Measurements from ENCODE around the gene OR10H1. TPM values are rescaled to one million over a fixed set of nuclear protein-coding genes. Genes with fewer than 3 reads are reported as not detected.
A peak's percentile ranks its signal among the peaks of the same experiment; 100 is the strongest.

OR10H1 gene, protein sequence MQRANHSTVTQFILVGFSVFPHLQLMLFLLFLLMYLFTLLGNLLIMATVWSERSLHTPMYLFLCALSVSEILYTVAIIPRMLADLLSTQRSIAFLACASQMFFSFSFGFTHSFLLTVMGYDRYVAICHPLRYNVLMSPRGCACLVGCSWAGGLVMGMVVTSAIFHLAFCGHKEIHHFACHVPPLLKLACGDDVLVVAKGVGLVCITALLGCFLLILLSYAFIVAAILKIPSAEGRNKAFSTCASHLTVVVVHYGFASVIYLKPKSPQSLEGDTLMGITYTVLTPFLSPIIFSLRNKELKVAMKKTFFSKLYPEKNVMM
- not detected for total RNA-seq
- not detected for polyA plus RNA-seq
- long read RNA-seq, donor 1 = 0 reads
- long read RNA-seq, donor 2 = 0 reads
- long read RNA-seq, donor 3 = 0 reads
- long read RNA-seq, donor 4 = 0 reads
- long read RNA-seq, donor 5 = 0 reads

- ATAC-seq (ENCODE audit: insufficient read depth, low FRiP score) (peak; percentile 58), DNase-seq (no peak)
- WGBS, 2 donors = 65 to 72% methylated on average over 5 of the region's 5 CpGs
- H3K4me1 ChIP-seq (ENCODE audit: control insufficient read depth in 5 of 5, insufficient read depth in 5 of 5, low read length in 5 of 5) = no peaks in the 10 kb centered on the region
- H3K36me3 ChIP-seq (ENCODE audit: control insufficient read depth in 4 of 4, insufficient read depth in 4 of 4, low read length in 4 of 4) = no peaks in the 10 kb centered on the region
- TF ChIP-seq, protein P1, sequence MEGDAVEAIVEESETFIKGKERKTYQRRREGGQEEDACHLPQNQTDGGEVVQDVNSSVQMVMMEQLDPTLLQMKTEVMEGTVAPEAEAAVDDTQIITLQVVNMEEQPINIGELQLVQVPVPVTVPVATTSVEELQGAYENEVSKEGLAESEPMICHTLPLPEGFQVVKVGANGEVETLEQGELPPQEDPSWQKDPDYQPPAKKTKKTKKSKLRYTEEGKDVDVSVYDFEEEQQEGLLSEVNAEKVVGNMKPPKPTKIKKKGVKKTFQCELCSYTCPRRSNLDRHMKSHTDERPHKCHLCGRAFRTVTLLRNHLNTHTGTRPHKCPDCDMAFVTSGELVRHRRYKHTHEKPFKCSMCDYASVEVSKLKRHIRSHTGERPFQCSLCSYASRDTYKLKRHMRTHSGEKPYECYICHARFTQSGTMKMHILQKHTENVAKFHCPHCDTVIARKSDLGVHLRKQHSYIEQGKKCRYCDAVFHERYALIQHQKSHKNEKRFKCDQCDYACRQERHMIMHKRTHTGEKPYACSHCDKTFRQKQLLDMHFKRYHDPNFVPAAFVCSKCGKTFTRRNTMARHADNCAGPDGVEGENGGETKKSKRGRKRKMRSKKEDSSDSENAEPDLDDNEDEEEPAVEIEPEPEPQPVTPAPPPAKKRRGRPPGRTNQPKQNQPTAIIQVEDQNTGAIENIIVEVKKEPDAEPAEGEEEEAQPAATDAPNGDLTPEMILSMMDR (IDR thresholded peaks at IDR 0.05; ENCODE audit: control extremely low read depth, extremely low read depth) = no peak
- H3K9me3 ChIP-seq (ENCODE audit: control insufficient read depth in 4 of 4, insufficient read depth in 3 of 4, low read length in 3 of 4) = no peaks in the 10 kb centered on the region
- H3K9ac ChIP-seq (ENCODE audit: insufficient read depth in 1 of 2, low read length in 2 of 2) = no peak within 1 kb of the TSS
- no peak within 1 kb of the TSS for H3K27ac ChIP-seq (ENCODE audit: low read depth in 1 of 2, low read length in 1 of 2)
- no peak within 1 kb of the TSS for H3K4me3 ChIP-seq
- peaks cover 0 to 13% (median 3%) of the 10 kb centered on the region in 3 donors for H3K27me3 ChIP-seq (ENCODE audit: control insufficient read depth in 3 of 3, insufficient read depth in 3 of 3, low read length in 2 of 3)
Observed at GRCh38 chr19:15815306-15815705, at the start of gene OR10H1. Gene OR10H1 (minus strand): TSS chr19:15815664. CDS start chr19:15808037, 7,627 bp downstream.

GRCh38 chr19:15864824-15865223, 49.4 kb upstream of the OR10H1 start:
- no peaks in the 10 kb centered on the region for H3K27me3 ChIP-seq (ENCODE audit: control insufficient read depth in 3 of 3, insufficient read depth in 3 of 3, low read length in 2 of 3)
- H3K9ac ChIP-seq (ENCODE audit: insufficient read depth in 1 of 2, low read length in 2 of 2) = no peak overlapping the region
- ATAC-seq (ENCODE audit: insufficient read depth, low FRiP score) (no peak), DNase-seq (no peak)
- no peak overlapping the region for H3K4me3 ChIP-seq
- WGBS, 2 donors = 55 to 64% methylated on average over 5 of the region's 5 CpGs
- no peaks in the 10 kb centered on the region for H3K4me1 ChIP-seq (ENCODE audit: control insufficient read depth in 5 of 5, insufficient read depth in 5 of 5, low read length in 5 of 5)
- H3K36me3 ChIP-seq (ENCODE audit: control insufficient read depth in 4 of 4, insufficient read depth in 4 of 4, low read length in 4 of 4) = no peaks in the 10 kb centered on the region
- H3K27ac ChIP-seq (ENCODE audit: low read depth in 1 of 2, low read length in 1 of 2) = no peak overlapping the region
- TF ChIP-seq, protein P1 (IDR thresholded peaks at IDR 0.05; ENCODE audit: control extremely low read depth, extremely low read depth) = no peak
- no peaks in the 10 kb centered on the region for H3K9me3 ChIP-seq (ENCODE audit: control insufficient read depth in 4 of 4, insufficient read depth in 3 of 4, low read length in 3 of 4)

DNA sequence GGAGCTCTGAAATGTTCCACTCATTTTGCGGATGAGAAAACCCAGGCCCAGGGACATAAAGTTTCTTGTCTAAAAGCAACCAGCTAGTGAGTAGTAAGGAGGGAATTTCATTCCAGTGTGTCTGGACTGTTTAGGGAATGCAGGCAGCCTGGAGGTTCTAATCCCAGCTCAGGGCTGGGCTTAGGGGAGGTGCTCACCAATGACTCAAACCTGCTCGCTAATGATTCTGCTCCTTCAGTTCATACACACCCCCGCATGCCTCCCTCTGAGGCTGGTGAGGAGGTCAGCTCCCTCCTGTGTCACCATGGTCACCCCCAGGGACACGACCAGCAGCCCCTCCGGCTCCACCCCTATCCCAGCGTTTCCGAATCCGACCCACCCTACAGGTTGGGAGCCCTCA, 47.8 kb upstream of the OR10H1 start:
- 64 to 86% methylated on average over 8 of the region's 8 CpGs for WGBS, 2 donors
- TF ChIP-seq, protein P1 (IDR thresholded peaks at IDR 0.05; ENCODE audit: control extremely low read depth, extremely low read depth) = no peak
- H3K4me1 ChIP-seq (ENCODE audit: control insufficient read depth in 5 of 5, insufficient read depth in 5 of 5, low read length in 5 of 5) = no peaks in the 10 kb centered on the region
- H3K27me3 ChIP-seq (ENCODE audit: control insufficient read depth in 3 of 3, insufficient read depth in 3 of 3, low read length in 2 of 3) = no peaks in the 10 kb centered on the region
- no peak for ATAC-seq (ENCODE audit: insufficient read depth, low FRiP score)
- H3K4me3 ChIP-seq = no peak overlapping the region
- H3K27ac ChIP-seq (ENCODE audit: low read depth in 1 of 2, low read length in 1 of 2) = no peak overlapping the region
- H3K9me3 ChIP-seq (ENCODE audit: control insufficient read depth in 4 of 4, insufficient read depth in 3 of 4, low read length in 3 of 4) = no peaks in the 10 kb centered on the region
- no peak for DNase-seq
- H3K9ac ChIP-seq (ENCODE audit: insufficient read depth in 1 of 2, low read length in 2 of 2) = no peak overlapping the region
- no peaks in the 10 kb centered on the region for H3K36me3 ChIP-seq (ENCODE audit: control insufficient read depth in 4 of 4, insufficient read depth in 4 of 4, low read length in 4 of 4)
